NCI-H146 treated with DMSO at 0.1 percent for 48 hours (cell line): ENCODE measurements around the gene ATXN2L.

Experiments used
- DNase-seq: peaks from one replicate; lab custom pipeline; 2025; ENCODE audit not compliant: unreplicated experiment; lab: John Stamatoyannopoulos, UW

ATXN2L gene

GRCh38 chr16:28884045-28884444 lies 61.2 kb downstream of the ATXN2L start:
- DNase-seq, result no peak
